HG02588 (cell line): ENCODE results near the gene KPNA5.

Source experiments
- ATAC-seq: cut with Tn5 transposase; IDR thresholded peaks from one replicate; pipeline ENCODE4 v1.9.1; 2021; ENCODE audit warnings: mild to moderate bottlenecking, moderate library complexity; ENCODE audit not compliant: unreplicated experiment

Gene KPNA5

DNA sequence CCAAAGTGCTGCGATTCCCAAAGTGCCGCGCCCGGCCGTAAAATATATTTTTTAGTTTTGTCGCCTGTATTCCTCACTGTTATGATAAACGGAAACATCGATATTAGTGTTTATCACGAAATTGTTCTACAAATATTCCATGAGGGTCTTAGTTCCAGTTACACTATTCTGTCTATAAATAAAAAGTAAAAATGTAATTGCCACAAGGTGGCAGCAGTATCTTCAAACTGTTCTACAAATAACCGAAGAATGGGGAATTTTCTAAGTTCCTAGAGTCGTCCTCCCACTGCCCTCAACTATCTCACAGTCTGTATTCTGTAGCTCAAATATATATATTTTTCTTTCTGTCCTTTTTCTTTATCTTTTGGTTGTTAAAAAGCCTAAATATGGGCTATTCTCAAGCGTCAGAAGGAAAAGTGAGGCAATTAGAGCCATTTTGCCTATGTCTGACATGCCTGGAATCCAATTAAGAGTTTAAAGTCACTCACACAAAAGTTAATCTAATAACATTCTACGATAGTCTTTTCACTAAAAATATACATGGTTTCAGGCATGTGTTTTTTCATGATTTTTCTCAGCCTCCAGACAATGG lies 98.7 kb downstream of the KPNA5 start:
- ATAC-seq = no peak

DNA sequence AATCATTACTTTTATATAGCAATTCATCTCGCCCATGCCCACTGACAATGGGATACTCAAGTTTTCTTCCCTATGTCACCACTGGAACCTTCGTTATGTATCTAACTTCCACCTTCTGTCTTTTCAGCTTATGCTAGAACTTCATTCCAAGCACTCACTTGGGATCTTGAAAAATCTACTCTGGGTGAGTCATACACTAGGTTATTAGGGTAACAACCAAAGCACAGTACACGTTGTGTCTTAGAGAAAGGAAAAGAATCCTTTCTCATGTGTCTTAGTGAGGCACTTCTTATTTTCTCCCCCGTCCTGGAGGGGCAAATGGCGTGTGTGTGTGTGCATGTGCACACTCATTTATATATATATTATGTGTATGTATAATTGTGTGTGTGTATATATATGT lies 102.8 kb downstream of the KPNA5 start:
- no peak for ATAC-seq
